K562 (cell line): ENCODE data around the gene PLGRKT. TPM values are rescaled to one million over a fixed set of nuclear protein-coding genes. Genes with fewer than 3 reads are reported as not detected.

Experiments used
- ATAC-seq: fragments of 200-7000 bp; cut with Tn5 transposase; 3 replicates; pipeline ENCODE4 v1.9.1; 2020; ENCODE audit warnings: moderate library complexity
- BruUV-seq: library from RNA; stranded (reverse); fragments of 400-500 nt; replicated peaks from 2 replicates; lab custom pipeline; 2021; lab: Mats Ljungman, UMichigan
- CTCF ChIA-PET: fragments of 300-600 bp; formaldehyde crosslinking; extraction: SDS; loops from one replicate; lab custom pipeline; 2021; ENCODE audit warnings: low intra/inter-chr PET ratio; lab: Yijun Ruan, JAX
- POLR2A ChIA-PET: fragments of 300-600, 350-650 bp; sonication (Branson Sonifier 250); formaldehyde crosslinking; extraction: SDS; loops from one replicate; lab custom pipeline; 2021; ENCODE audit warnings: antibody characterized with exemption, inconsistent platforms; lab: Yijun Ruan, JAX
- DNase-seq, 4 experiments: peaks; one replicate each; pipeline versions ENCODE4 v3.0.0 to v3.0.0-alpha.2; 2011 to 2018; ENCODE audit warnings: low spot score in 3 of 4, mixed read lengths in 3 of 4; ENCODE audit errors: extremely low read depth in 1 of 4
- FAIRE-seq: peaks from 2 replicates; lab custom pipeline; 2011; peaks lifted over from hg19 to GRCh38; lab: Jason Lieb, UNC
- H2AFZ ChIP-seq: 2 replicates; pipeline ENCODE4 v1.6.0; 2011; ENCODE audit warnings: low read depth, low read length, control low read depth, inconsistent platforms
- H3K27ac ChIP-seq: fragments of 200-600 bp; 3 replicates; pipeline ENCODE4 v1.8.0; 2011; ENCODE audit warnings: low read depth, mild to moderate bottlenecking, control low read depth, inconsistent platforms, low read length, moderate library complexity, mixed read lengths; ENCODE audit errors: extremely low read depth
- H3K27me3 ChIP-seq, 2 experiments: fragments of 300-600 bp in 1 of 2; 2 replicates in 1 of 2; 3 replicates in 1 of 2; pipeline versions ENCODE4 v1.6.0 to v1.8.0; 2011; ENCODE audit warnings: inconsistent platforms in 2 of 2, low read length in 2 of 2, mild to moderate bottlenecking in 1 of 2, mixed read lengths in 1 of 2, moderate library complexity in 1 of 2; ENCODE audit not compliant: control insufficient read depth in 2 of 2, insufficient read depth in 2 of 2
- H3K36me3 ChIP-seq: fragments of 300-600 bp; 3 replicates; pipeline ENCODE4 v1.8.0; 2011; ENCODE audit warnings: mild to moderate bottlenecking, low read length, inconsistent platforms; ENCODE audit not compliant: control insufficient read depth, insufficient read depth
- H3K4me1 ChIP-seq, 2 experiments: fragments of 200-600 bp in 1 of 2; replicated peaks in 1 of 2; 2 replicates in 1 of 2; 3 replicates in 1 of 2; pipeline versions ENCODE4 v1.5.1 to v1.8.0; 2011; ENCODE audit warnings: inconsistent platforms in 2 of 2, low read length in 2 of 2, mild to moderate bottlenecking in 1 of 2, mixed read lengths in 1 of 2, moderate library complexity in 1 of 2; ENCODE audit not compliant: control insufficient read depth in 2 of 2, insufficient read depth in 2 of 2
- H3K4me2 ChIP-seq: 2 replicates; pipeline ENCODE4 v1.6.1; 2011; ENCODE audit warnings: low read length, control low read depth, inconsistent platforms, mixed read lengths; ENCODE audit not compliant: insufficient read depth
- H3K4me3 ChIP-seq: fragments of 200-600 bp; sonication (generic), shearing (Covaris generic); 2 replicates; pipeline ENCODE4 v1.5.1; 2016; ENCODE audit warnings: control low read depth, inconsistent platforms
- H3K79me2 ChIP-seq: fragments of 200-600 bp; 3 replicates; pipeline ENCODE4 v1.8.0; 2011; ENCODE audit warnings: low read length, inconsistent platforms; ENCODE audit not compliant: control insufficient read depth, insufficient read depth
- H3K9ac ChIP-seq, 2 experiments: 2 replicates each; pipeline versions ENCODE4 v1.6.0 to v1.6.1; 2011; ENCODE audit warnings: low read depth in 2 of 2, low read length in 2 of 2, control low read depth in 1 of 2, inconsistent platforms in 1 of 2, mild to moderate bottlenecking in 1 of 2, mixed read lengths in 1 of 2; ENCODE audit not compliant: insufficient read depth in 1 of 2
- H3K9me1 ChIP-seq: one replicate; pipeline ENCODE4 v1.6.0; 2011; ENCODE audit warnings: inconsistent platforms, mild to moderate bottlenecking, low read length, moderate library complexity; ENCODE audit not compliant: control insufficient read depth, insufficient read depth
- H3K9me3 ChIP-seq: replicated peaks from 2 replicates; pipeline ENCODE4 v1.5.1; 2011; ENCODE audit warnings: low read depth, low read length, inconsistent platforms; ENCODE audit not compliant: control insufficient read depth, insufficient read depth
- H4K20me1 ChIP-seq: replicated peaks from 2 replicates; pipeline ENCODE4 v1.6.1; 2011; ENCODE audit warnings: low read length, inconsistent platforms, mixed read lengths; ENCODE audit not compliant: control insufficient read depth, insufficient read depth
- CBX3 ChIP-seq, 2 experiments: IDR thresholded peaks; 1 replicate in 1 of 2; 2 replicates in 1 of 2; pipeline ENCODE4 v1.6.1; 2012; ENCODE audit warnings: inconsistent platforms in 2 of 2, low read length in 2 of 2, borderline replicate concordance in 1 of 2, control low read depth in 1 of 2
- DIDO1 ChIP-seq: fragments of 450-650 bp; IDR thresholded peaks from 2 replicates; pipeline ENCODE4 v1.6.1; 2016; ENCODE audit warnings: low read depth, missing biosample characterization, missing genetic modification characterization
- FOXJ2 ChIP-seq: fragments of 200-800 bp; sonication (Bioruptor generic); IDR thresholded peaks from 2 replicates; pipeline ENCODE4 v1.6.1; 2016; ENCODE audit warnings: missing genetic modification characterization, missing compliant biosample characterization
- KLF16 ChIP-seq: IDR thresholded peaks from 2 replicates; pipeline ENCODE4 v1.6.1; 2016; ENCODE audit warnings: antibody characterized with exemption
- LEF1 ChIP-seq: fragments of 450-650 bp; IDR thresholded peaks from 2 replicates; pipeline ENCODE4 v1.6.1; 2016; ENCODE audit warnings: mild to moderate bottlenecking
- SNRNP70 ChIP-seq: fragments of 200-400 bp; formaldehyde crosslinking; optimal IDR thresholded peaks from 2 replicates; pipeline ENCODE3; 2017; ENCODE audit warnings: low read depth, low read length
- TAF1 ChIP-seq: IDR thresholded peaks from 2 replicates; pipeline ENCODE4 v1.6.1; 2011; ENCODE audit warnings: mild to moderate bottlenecking, low read length, moderate library complexity; ENCODE audit not compliant: insufficient read depth, control insufficient read depth, severe bottlenecking; ENCODE audit errors: extremely low read depth
- ZNF717 ChIP-seq: fragments of 250-450 bp; sonication (Bioruptor Pico); IDR thresholded peaks from 2 replicates; pipeline ENCODE4 v1.5.0; 2021
- ZNF766 ChIP-seq: fragments of 200-800 bp; sonication (Bioruptor generic); conservative IDR thresholded peaks from 2 replicates; pipeline ENCODE4 v1.6.1; 2016; ENCODE audit warnings: missing genetic modification characterization, missing compliant biosample characterization
- WGBS: fragments of 100-300 bp; shearing (Covaris generic); methylation state at CpG from one replicate; pipeline ENCODE4 v1.1.6; 2016; ENCODE audit warnings: low coverage, mixed read lengths; ENCODE audit not compliant: insufficient coverage; ENCODE audit errors: missing lambda C conversion rate; 5-methylcytosine and 5-hydroxymethylcytosine counted together
- in situ Hi-C: fragments of 300-500 bp; cut with MboI; formaldehyde crosslinking; loops from 4 replicates; pipeline ENCODE4 v1.15.0; 2018; ENCODE audit warnings: inconsistent platforms, mixed read lengths
- intact Hi-C: fragments of 100-400 bp; cut with micrococcal nuclease; formaldehyde crosslinking; loops from 2 replicates; pipeline ENCODE4 v1.14.2; 2022
- polyA plus RNA-seq, 8 experiments: library from polyadenylated mRNA; depleted of rRNA in 4 of 8; stranded (reverse) in 5 of 8; unstranded in 3 of 8; fragments of >200 nt; fragmentation: Nextera tagmentation in 2 of 8; fragmentation: Illumina TruSeq in 1 of 8; extraction: Ambion mirVana in 2 of 8; extraction: Trizol in 1 of 8; gene quantifications; 2 replicates each; pipeline versions ENCODE4 v1.2.1 to v1.2.3, GENCODE V29; 2011 to 2014; ENCODE audit warnings: inconsistent platforms in 1 of 8, missing spikeins in 1 of 8
- total RNA-seq, 7 experiments: library from RNA; depleted of rRNA in 6 of 7; stranded (reverse); fragments of >200 nt in 6 of 7; fragmentation: Illumina TruSeq in 2 of 7; extraction: Trizol in 2 of 7; gene quantifications; 2 replicates each; pipeline versions ENCODE4 v1.2.1 to v1.2.3, GENCODE V29; 2011 to 2021; ENCODE audit warnings: low replicate concordance in 1 of 7
- TF ChIP-seq, protein P1 (sequence below): fragments of 250-450 bp; sonication (Bioruptor Pico); IDR thresholded peaks from 2 replicates; pipeline ENCODE4 v1.5.0; 2020; ENCODE audit warnings: mild to moderate bottlenecking, borderline replicate concordance
- TF ChIP-seq, protein P2 (sequence below): fragments of 450-650 bp; formaldehyde crosslinking; IDR thresholded peaks from 2 replicates; pipeline ENCODE4 v1.4.0; 2020; ENCODE audit warnings: mild to moderate bottlenecking, mixed read lengths
- TF ChIP-seq, protein P3 (sequence below): fragments of 450-650 bp; formaldehyde crosslinking; IDR thresholded peaks from 2 replicates; pipeline ENCODE4 v1.4.0; 2022; ENCODE audit warnings: mild to moderate bottlenecking, moderate library complexity
- TF ChIP-seq, protein P4 (sequence below): fragments of 200-800 bp; sonication (Bioruptor generic); IDR thresholded peaks from 2 replicates; pipeline ENCODE4 v1.6.1; 2017; ENCODE audit warnings: missing genetic modification characterization, missing compliant biosample characterization
- TF ChIP-seq, protein P5 (sequence below), 2 experiments: fragments of 450-650 bp in 1 of 2; sonication (generic) in 1 of 2; formaldehyde crosslinking; conservative IDR thresholded peaks; 2 replicates each; pipeline versions ENCODE4 v1.4.0 to v1.8.1; 2020 to 2022; ENCODE audit warnings: mild to moderate bottlenecking in 1 of 2, missing genetic modification reagents in 1 of 2

The PLGRKT gene
- total and polyA plus RNA-seq, 9 of the 15 experiments (the other 6 are each of a cell fraction or from before 2014, with no cell fraction given) = 4.7 to 13.8 (median 6.5) TPM

DNA sequence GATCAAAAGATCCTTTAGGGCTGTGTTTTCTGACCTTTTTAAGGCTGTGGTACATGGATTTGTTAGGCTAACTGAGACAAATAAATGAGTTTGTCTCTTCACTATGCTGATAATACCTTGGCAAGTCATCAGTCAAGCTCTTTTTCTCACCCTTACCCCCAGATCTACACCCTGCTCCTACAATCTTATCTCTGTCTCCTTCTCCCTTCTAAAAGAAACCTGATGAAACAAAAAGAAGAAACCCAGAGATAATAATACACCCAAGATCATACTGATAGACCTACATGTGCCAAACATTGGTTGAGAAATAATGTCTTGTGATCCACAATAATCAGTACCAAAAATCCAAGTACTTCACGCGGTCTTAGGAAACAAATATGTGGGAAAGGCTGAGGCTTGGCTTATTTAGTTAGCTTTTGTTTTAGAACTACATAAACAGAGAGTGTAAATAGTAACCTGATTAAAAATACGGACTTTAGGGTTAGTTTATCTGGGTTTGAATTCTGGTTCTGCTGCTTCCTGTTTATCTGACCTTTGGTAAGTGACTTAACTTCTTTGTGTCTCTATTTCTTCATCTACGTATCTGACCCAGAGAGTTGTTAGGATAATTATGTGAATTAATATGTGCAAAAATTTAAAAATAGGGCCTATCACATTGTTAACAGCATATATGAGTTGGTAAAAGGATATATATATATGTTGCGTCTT lies 47.8 kb upstream of the PLGRKT start:
- H2AFZ ChIP-seq = no peak overlapping the region
- intact Hi-C loops = no loop called here
- ChIA-PET CTCF (no interaction called here), POLR2A (no interaction called here)
- H4K20me1 ChIP-seq = no peaks in the 10 kb centered on the region
- H3K4me3 ChIP-seq = no peak overlapping the region
- no peaks in the 10 kb centered on the region for H3K9me3 ChIP-seq
- FAIRE-seq (no peak), ATAC-seq (no peak), DNase-seq (no peak)
- H3K4me2 ChIP-seq = no peak overlapping the region
- no peaks in the 10 kb centered on the region for H3K9me1 ChIP-seq
- H3K4me1 ChIP-seq = no peaks in the 10 kb centered on the region; a peak in 1 of 5 replicates
- no peak overlapping the region for H3K27ac ChIP-seq
- 61% methylated on average over 5 of the region's 5 CpGs for WGBS
- no peaks in the 10 kb centered on the region for H3K79me2 ChIP-seq
- H3K9ac ChIP-seq = no peak overlapping the region
- H3K36me3 ChIP-seq = no peaks in the 10 kb centered on the region
- no peaks in the 10 kb centered on the region for H3K27me3 ChIP-seq
- in situ Hi-C loops = no loop called here
- BruUV-seq = no TSS peak
- TF ChIP-seq, protein P1, sequence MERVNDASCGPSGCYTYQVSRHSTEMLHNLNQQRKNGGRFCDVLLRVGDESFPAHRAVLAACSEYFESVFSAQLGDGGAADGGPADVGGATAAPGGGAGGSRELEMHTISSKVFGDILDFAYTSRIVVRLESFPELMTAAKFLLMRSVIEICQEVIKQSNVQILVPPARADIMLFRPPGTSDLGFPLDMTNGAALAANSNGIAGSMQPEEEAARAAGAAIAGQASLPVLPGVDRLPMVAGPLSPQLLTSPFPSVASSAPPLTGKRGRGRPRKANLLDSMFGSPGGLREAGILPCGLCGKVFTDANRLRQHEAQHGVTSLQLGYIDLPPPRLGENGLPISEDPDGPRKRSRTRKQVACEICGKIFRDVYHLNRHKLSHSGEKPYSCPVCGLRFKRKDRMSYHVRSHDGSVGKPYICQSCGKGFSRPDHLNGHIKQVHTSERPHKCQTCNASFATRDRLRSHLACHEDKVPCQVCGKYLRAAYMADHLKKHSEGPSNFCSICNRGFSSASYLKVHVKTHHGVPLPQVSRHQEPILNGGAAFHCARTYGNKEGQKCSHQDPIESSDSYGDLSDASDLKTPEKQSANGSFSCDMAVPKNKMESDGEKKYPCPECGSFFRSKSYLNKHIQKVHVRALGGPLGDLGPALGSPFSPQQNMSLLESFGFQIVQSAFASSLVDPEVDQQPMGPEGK (CRISPR knock-in tag) = no peak
- TF ChIP-seq DIDO1 (tag) = no peak
- TF ChIP-seq SNRNP70 = no peak
- no peak for TF ChIP-seq KLF16
- TF ChIP-seq CBX3 (IDR thresholded peaks at IDR 0.05; ENCODE audit: borderline replicate concordance in 1 of 2, low read length in 2 of 2) = no peak
- TF ChIP-seq ZNF766 (CRISPR knock-in tag) = peak; percentile 57
- TF ChIP-seq, protein P2, sequence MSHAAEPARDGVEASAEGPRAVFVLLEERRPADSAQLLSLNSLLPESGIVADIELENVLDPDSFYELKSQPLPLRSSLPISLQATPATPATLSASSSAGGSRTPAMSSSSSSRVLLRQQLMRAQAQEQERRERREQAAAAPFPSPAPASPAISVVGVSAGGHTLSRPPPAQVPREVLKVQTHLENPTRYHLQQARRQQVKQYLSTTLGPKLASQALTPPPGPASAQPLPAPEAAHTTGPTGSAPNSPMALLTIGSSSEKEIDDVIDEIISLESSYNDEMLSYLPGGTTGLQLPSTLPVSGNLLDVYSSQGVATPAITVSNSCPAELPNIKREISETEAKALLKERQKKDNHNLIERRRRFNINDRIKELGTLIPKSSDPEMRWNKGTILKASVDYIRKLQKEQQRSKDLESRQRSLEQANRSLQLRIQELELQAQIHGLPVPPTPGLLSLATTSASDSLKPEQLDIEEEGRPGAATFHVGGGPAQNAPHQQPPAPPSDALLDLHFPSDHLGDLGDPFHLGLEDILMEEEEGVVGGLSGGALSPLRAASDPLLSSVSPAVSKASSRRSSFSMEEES (CRISPR knock-in tag) = no peak
- TF ChIP-seq FOXJ2 = 0 out of 2 replicates have a peak, but pooled peaks have one; percentile 42
- no peak for TF ChIP-seq LEF1
- TF ChIP-seq, protein P3, sequence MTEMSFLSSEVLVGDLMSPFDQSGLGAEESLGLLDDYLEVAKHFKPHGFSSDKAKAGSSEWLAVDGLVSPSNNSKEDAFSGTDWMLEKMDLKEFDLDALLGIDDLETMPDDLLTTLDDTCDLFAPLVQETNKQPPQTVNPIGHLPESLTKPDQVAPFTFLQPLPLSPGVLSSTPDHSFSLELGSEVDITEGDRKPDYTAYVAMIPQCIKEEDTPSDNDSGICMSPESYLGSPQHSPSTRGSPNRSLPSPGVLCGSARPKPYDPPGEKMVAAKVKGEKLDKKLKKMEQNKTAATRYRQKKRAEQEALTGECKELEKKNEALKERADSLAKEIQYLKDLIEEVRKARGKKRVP = no peak
- TF ChIP-seq, protein P4, sequence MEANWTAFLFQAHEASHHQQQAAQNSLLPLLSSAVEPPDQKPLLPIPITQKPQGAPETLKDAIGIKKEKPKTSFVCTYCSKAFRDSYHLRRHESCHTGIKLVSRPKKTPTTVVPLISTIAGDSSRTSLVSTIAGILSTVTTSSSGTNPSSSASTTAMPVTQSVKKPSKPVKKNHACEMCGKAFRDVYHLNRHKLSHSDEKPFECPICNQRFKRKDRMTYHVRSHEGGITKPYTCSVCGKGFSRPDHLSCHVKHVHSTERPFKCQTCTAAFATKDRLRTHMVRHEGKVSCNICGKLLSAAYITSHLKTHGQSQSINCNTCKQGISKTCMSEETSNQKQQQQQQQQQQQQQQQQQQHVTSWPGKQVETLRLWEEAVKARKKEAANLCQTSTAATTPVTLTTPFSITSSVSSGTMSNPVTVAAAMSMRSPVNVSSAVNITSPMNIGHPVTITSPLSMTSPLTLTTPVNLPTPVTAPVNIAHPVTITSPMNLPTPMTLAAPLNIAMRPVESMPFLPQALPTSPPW (CRISPR knock-in tag) = peak; percentile 30; the same call in 1 of the 2 replicates
- TF ChIP-seq, protein P5, sequence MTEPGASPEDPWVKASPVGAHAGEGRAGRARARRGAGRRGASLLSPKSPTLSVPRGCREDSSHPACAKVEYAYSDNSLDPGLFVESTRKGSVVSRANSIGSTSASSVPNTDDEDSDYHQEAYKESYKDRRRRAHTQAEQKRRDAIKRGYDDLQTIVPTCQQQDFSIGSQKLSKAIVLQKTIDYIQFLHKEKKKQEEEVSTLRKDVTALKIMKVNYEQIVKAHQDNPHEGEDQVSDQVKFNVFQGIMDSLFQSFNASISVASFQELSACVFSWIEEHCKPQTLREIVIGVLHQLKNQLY (CRISPR knock-in tag; conservative IDR thresholded peaks at IDR 0.05) = no peak
- no peak for TF ChIP-seq ZNF717 (CRISPR knock-in tag)
- TF ChIP-seq TAF1 = no peak
